NCI-H524 (cell line): ENCODE measurements around the gene RBM47.
"Not testable (repeated sequence)": the region's sequence is repeated elsewhere in the genome, so short reads cannot be mapped to it uniquely, and the experiment has no call there.

Experiments used
- DNase-seq, 2 experiments: peaks; one replicate each; lab custom pipeline; 2025; lab: John Stamatoyannopoulos, UW

Gene RBM47

DNA sequence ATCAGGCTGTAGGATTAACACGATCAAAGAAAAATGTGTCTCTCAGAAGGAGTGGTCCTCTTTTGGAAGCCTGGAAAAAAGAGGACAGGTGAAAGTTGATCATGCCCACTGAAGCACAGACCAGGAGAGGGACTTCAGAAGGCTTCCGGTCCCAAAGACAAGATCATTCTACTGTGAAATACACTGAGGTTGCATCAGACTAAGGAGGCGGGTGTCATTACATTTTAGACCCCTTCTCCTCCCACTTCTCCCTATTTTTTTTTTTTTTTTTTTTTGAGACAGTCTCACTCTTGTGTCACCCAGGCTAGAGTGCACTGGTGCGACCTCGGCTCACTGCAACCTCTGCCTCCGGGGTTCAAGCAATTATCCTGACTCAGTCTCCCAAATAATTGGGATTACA lies 67.5 kb downstream of the RBM47 start:
- DNase-seq = no peak

- not testable (repeated sequence) for DNase-seq
Measured at GRCh38 chr4:40561543-40562177, 68.0 kb downstream of the RBM47 start.

DNA sequence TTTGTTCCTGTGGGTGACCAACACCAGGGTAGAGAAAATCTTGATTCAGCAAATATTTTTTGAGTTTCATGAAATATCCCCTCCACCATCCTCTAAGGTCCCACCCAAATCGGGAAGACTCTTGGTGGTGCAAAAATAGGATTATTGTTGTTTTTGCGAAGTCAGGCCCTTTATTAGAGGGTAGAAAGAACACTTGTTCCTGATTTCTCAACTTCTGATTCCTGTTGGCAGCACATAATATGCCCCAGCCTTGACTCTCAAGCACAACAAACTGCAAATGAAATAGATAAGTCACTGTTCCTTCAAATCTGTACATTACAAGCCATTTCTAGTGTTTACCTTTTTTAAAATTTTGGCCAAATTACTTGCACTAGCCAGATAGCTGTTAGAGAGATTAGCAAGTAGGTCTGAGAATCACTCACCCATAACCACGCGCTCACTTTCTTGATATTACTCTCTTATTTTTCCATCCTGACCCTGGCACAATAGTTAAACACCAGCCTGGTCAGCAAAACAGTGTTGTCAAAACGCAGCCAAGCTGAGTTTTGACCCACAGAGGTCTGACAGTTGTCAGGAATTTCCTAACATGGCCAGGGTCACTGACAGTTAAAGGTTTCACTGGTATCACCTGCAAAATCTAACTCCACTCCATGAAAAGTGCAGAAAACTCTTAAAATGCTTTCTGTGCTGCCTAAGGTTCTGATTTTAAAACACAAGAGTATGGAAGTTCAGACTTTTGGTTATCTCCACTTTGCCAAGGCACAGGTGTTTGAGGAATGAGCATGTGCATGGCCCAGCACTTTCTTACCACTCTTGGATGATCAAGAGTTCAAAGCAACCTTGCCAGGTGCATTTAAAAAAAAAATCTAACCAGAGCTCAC lies 69.8 kb downstream of the RBM47 start:
- DNase-seq = no peak

DNA sequence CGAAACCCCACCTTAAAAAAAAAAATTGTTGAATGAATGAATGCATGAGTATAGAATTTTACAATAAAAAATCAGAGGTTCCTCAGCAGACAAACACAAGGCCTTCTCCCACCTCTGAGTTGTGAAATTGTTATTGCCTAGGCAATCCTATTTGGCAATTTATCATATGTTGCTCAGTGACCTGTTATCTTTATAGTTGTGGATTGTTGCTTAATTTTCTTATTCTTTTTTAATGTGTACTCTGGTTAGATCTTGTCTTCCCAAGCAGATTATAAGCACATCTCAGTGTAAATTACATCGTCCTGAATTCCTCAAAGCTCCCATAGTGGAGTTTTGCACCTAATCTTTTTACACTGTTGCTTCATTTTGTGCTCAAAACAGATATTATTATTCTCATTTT lies 71.9 kb downstream of the RBM47 start:
- no peak for DNase-seq

DNA sequence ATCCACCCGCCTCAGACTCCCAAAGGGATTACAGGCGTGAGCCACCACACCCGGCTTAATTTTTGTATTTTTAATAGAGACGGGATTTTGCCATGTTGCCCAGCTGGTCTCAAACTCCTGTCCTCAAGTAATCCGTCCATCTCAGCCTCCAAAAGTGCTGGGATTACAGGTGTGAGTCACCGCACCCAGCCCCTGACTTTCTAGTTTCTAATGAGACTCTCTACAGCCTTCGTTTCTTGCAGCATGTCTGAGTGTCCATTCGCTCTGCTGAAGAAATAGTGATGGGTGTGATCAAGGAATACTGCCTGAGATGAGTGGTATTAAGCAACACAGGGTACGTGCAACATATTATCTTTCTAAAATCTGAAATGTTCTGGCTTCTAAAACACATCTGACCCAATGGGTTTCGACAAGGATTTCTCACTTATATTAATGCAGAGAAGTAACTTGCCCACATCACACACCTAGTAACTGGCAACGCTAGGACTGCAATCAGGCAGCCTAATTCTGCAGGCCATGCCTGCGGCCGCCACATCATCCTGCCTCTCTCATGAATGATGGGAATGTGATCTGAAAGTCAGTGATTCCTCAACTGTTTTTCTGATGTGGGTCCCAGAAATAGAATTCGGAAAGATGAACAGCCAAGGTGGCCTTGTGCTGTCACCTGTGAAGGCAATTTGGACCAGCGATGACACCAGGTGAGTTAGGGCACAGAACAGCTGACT lies 74.3 kb downstream of the RBM47 start:
- DNase-seq = no peak

DNA sequence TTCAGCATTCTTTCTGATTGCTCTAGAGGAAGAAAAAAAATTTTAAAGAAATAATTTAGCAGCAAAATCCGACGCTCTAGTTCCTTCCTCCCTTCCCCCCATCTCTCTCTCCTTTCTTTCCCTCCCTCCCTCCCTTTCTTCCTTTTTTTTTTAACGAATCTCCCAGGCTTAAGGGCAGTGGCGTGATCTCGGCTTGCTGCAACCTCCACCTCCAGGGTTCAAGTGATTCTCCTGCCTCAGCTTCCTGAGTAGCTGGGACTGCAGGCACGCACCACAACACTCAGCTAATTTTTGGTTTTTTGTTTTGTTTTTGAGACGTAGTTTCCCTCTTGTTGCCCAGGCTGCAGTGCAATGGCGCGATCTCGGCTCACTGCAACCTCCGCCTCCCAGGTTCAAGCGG lies 75.0 kb downstream of the RBM47 start:
- not testable (repeated sequence) for DNase-seq

GRCh38 chr4:40553995-40554394 lies 75.7 kb downstream of the RBM47 start:
- no peak for DNase-seq

DNA sequence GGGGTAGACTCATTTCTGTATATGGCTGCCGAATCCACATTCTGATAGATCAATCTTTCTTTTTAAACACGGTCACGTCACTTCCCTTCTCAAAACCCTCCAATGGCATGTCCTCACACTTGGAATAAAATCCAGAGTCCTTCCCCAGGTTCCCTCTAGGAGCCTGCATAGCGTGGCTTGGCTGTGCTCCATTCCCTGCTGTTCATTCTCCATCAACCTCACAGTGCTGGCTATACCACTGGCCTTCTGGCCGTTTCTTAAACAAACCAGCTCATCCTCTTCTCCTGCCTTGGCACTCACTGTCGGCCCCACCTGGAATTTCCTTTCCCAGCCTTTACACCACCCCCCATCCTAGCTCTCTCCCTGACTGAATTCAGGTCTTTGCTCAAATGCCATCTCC lies 77.1 kb downstream of the RBM47 start:
- no peak for DNase-seq

DNA sequence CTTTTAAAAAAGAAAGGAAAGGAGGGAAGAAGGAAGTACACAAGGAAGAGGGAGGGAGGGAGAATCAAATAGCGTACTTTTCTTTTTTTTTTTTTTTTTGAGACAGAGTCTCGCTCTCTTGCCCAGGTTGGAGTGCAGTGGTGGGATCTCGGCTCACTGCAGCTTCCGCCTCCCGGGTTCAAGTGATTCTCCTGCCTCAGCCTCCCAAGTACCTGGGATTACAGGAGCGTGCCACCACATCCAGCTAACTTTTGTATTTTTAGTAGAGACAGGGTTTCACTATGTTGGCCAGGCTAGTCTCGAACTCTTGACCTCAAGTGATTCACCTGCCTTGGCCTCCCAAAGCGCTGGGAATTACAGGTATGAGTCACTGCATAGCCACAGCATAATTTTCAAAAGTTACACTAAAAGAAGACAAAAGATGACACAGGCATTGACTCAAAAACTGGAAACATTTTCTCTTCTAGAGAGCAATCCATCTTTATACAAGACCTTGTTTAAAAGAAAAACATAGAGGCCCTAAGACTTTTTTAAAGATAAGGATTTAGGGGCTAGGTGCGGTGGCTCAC lies 78.0 kb downstream of the RBM47 start:
- DNase-seq = not testable (repeated sequence)

DNA sequence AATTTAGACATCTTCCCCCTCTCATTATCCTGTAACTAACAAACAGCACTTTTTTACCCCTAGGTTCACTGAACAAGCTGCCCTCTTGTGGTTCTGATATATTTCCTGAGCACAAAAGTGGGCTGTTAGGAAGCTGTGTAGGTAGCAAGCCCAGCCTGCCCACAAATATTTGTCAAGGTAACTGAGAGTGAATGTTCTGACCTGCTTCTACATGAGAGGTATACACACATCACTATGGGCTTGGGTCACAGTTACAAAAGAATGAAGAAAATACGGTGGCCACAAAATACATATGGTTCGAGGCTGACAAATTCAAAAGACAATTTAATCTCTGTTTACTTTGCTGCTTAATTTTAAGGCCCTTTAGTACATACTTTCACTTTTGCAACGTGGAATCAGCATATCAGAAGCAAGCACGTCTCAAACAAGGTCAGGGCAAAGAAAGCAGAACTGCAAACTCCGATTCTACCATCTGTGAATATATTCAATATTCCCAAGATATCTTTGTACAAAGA lies 78.7 kb downstream of the RBM47 start:
- DNase-seq = peak in 1 of 2 experiments; percentile 30

- DNase-seq = no peak
Measured at GRCh38 chr4:40550196-40550595, 79.5 kb downstream of the RBM47 start.

GRCh38 chr4:40548256-40548655 lies 81.4 kb downstream of the RBM47 start:
- no peak for DNase-seq

DNA sequence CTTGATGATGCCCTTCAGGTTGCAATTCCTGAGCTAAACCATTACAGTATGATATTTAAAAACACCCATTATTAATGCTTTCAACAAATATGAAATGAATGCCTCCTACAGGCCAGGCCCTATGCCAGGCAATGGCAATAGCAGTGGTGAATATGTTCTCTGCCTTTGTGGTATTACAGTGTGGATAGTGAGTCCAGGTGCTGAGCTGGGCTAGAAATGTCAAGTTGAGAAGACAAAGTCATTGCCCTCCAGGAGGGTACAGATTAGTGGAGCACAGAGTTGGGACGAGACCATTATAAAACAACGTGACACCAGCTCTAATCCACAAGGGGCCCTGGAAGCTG lies 81.9 kb downstream of the RBM47 start:
- peak in 1 of 2 experiments; percentile 19 for DNase-seq

GRCh38 chr4:40546969-40547788 lies 82.5 kb downstream of the RBM47 start:
- DNase-seq = peak; percentile 23 to 57

GRCh38 chr4:40546506-40546905 lies 83.2 kb downstream of the RBM47 start:
- no peak for DNase-seq

- not testable (repeated sequence) for DNase-seq
Measured at GRCh38 chr4:40545487-40545886, 84.2 kb downstream of the RBM47 start.

DNA sequence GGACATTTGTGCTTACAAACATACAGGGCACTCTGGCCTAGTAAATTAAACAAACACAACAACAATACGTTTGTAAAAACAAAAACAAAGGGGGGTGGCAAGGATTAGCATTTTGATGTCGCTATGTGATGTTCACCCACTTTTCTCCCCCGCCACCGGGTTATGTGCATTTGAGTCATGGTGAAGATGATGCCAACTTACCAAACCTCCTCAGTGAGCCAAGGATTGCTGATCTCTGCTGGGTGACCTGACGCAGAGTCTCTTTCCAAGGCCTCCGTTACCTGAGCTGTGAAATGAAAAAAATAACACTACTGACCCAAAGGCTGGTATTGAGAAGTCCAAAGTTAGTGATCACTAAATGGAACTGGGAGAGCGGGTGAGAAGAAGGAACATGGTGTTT lies 85.4 kb downstream of the RBM47 start:
- no peak for DNase-seq

GRCh38 chr4:40540800-40541199 lies 88.9 kb downstream of the RBM47 start:
- no peak for DNase-seq

GRCh38 chr4:40536032-40536431 lies 93.6 kb downstream of the RBM47 start:
- DNase-seq = no peak

DNA sequence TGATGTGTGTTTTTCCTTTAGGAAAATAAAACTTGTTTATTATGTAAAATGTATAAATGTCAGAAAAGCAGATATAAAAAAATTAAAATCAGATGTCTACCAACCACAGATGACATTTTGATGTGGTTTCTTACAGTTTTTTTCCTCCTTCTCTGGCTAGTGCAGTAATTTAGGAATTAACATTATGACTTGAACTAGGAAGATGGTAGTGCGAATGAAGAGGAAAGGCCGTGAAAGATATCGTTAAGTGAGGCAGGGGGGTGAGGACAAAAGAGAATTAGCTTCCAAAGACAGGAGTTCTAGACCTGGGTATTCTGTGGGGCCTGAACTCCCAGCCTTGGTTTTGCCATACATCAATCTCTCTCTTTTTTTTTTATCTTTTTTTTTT lies 98.0 kb downstream of the RBM47 start:
- DNase-seq = no peak

GRCh38 chr4:40530961-40531635 lies 98.6 kb downstream of the RBM47 start:
- no peak for DNase-seq
